Activated T-helper 2 cell treated with anti-CD3 and anti-CD28 coated beads, Interferon-gamma antibody, Interleukin-2, Interleukin-4, amounts not matched to agents 10 μg/mL and 5 μg/mL and 100 μg/mL, durations not matched to agents 14 hours and 24 hours and 36 hours (primary cell): ENCODE results near the gene ADAMTS14. TPM values are rescaled to one million over a fixed set of nuclear protein-coding genes. Genes with fewer than 3 reads are reported as not detected.

Source experiments
- DNase-seq: peaks from one replicate; pipeline ENCODE4 v3.0.0; 2021; ENCODE audit warnings: low spot score
- H3K27ac Mint-ChIP-seq: one replicate; pipeline ENCODE4 v1.8.0; 2021; ENCODE audit warnings: mixed read lengths
- H3K27me3 Mint-ChIP-seq: one replicate; pipeline ENCODE4 v1.8.0; 2021; ENCODE audit warnings: low read depth, mixed read lengths
- H3K36me3 Mint-ChIP-seq: one replicate; pipeline ENCODE4 v1.8.0; 2021; ENCODE audit warnings: low read depth, mixed read lengths
- H3K4me1 Mint-ChIP-seq: one replicate; pipeline ENCODE4 v1.8.0; 2021; ENCODE audit warnings: low read depth, mixed read lengths
- H3K4me3 Mint-ChIP-seq: one replicate; pipeline ENCODE4 v1.8.0; 2021; ENCODE audit warnings: low read depth, mild to moderate bottlenecking, moderate library complexity, mixed read lengths
- H3K9me3 Mint-ChIP-seq: one replicate; pipeline ENCODE4 v1.8.0; 2021; ENCODE audit warnings: mixed read lengths
- intact Hi-C: fragments of 100-400 bp; cut with micrococcal nuclease; formaldehyde crosslinking; loops from one replicate; pipeline ENCODE4 v1.15.1; 2023
- total RNA-seq: library from RNA; stranded (reverse); gene quantifications from 2 replicates; pipeline ENCODE4 v1.2.3, GENCODE V29; 2022

ADAMTS14 gene
- total RNA-seq, 1 donor from 2014 or later = 0.39 TPM

DNA sequence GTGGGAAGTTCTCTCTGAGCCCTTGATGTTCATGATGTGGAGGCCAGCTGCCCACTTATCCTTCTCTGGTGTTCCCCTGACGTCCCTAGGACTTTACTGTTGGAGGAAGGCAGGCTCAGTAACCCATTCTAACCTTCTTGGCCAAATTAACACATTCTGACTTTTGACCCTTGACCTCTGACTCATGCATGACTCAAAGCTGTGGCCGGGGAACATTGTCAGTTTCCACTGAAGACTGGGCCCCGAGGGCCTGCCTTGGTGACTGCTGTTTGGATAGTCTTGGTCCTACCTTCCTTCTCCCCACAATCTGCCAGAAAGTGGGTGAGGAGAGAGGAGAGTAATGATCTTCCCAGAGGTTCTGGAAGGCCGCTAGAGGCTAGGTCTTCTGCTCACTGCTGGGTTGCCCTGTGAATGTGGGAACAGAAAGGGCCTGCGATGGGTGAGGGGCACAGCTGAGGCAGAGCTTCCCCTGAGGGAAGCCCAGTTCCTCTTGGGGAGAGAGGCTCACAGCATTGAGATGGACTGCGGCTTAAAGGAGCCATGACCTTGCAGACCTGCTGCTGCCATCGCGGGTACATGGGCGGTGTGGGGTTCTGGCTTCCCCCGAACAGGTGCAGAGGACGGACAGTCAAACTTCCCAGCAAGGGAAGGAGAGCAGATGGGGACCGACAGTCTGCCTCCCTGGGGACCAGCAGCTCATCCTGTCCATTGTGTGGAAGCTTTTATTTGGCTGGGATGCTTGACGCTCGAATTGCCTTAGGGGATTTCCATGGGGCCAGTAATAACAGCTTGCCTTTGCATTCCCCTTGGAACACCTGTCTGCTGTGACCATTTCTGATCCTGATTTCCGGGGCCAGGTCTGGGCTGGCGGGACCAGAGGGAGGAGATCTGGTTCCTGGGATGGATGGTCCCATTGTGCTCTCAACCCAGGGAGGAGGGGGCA, 43.8 kb downstream of the ADAMTS14 start:
- Mint-ChIP-seq H3K4me1 (peaks cover 12% of the 10 kb centered on the region), H3K9me3 (no peaks in the 10 kb centered on the region), H3K27ac (peak overlapping the region; percentile 42), H3K36me3 (no peaks in the 10 kb centered on the region), H3K4me3 (no peak overlapping the region), H3K27me3 (no peaks in the 10 kb centered on the region)
- intact Hi-C loops = no loop called here
- no peak for DNase-seq

DNA sequence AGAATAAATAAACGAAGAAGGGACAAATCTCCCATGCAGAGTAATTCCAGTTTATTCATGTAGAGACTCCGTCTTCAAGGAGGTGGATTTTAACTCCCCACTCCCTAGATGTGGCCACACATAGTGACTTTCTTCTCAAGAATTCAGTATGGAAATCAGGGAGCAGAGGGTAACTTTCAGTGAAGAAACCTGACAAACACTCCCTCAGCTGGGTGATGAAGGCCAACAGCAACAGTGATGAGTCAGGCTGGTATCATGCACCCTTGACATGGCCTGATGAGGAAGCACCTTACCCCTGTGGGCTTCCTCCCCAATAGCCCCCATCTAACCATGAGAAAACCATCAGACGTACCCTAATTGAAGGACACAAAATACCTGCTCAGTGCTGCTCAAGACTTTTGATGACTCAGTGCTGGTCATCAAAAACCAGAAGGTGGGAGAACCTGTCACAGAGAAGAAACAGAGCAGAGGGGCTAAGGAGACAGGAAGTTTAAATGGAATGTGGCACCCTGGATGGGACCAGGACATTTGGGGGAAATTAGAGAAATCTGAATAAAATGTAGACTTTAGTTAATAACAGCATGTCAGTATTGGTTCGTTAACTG, 50.6 kb downstream of the ADAMTS14 start:
- intact Hi-C loops = no loop called here
- Mint-ChIP-seq H3K9me3 (no peaks in the 10 kb centered on the region), H3K27ac (no peak overlapping the region), H3K27me3 (no peaks in the 10 kb centered on the region), H3K4me3 (no peak overlapping the region), H3K36me3 (no peaks in the 10 kb centered on the region), H3K4me1 (no peaks in the 10 kb centered on the region)
- no peak for DNase-seq

DNA sequence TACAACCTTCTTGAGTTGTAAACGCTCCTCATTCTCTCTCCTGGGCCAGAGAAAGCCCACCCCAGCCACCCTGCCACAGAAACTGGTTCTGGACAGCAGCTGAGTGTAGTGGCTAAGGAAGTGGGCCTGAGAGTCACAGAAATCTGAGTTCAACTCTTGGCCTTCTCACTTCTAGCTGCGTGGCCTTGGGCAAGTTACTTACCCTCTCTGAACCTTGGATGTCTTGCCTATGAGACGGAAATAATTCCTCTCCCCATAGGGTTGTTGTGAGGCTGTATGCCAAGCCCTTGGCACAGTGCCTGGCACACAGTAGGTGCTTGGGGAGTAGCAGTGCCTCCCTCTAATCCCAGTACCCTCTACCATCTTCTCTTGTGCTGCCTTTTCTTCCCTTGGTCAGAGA, 51.5 kb downstream of the ADAMTS14 start:
- no peak for DNase-seq
- Mint-ChIP-seq H3K9me3 (no peaks in the 10 kb centered on the region), H3K27me3 (no peaks in the 10 kb centered on the region), H3K4me1 (no peaks in the 10 kb centered on the region), H3K36me3 (no peaks in the 10 kb centered on the region), H3K27ac (no peak overlapping the region), H3K4me3 (no peak overlapping the region)
- intact Hi-C loops = no loop called here

DNA sequence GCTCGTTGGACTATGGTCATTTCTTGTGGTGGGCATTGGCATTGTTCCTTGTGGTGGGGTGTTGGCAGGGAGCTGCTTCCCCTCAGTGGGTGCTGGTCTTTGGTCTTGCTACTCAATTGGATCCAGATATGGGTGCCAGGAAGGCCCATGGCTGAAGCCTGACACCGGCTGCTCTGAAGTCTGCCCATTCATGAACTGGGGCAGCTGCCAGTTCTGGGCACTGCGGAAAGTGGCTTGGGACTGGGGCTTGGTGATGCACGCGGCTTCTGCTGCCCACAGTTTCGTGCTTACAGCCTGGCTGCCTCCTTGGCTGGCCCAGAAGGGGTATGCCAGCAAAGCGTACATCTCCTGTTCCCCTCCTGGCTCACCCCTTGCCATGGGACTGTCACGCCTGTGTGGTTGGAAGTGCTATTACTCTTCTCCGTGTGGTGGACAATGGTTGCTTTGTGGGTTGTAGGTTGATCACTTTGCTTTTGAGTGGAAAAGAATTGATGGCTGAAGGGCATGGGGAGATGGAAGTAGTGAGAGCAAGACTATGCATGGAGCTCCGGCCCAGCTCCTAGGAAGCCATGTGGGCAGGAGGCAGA, 54.7 kb downstream of the ADAMTS14 start:
- Mint-ChIP-seq H3K4me3 (no peak overlapping the region), H3K36me3 (no peaks in the 10 kb centered on the region), H3K27me3 (no peaks in the 10 kb centered on the region), H3K4me1 (no peaks in the 10 kb centered on the region), H3K9me3 (no peaks in the 10 kb centered on the region), H3K27ac (no peak overlapping the region)
- intact Hi-C loops = no loop called here
- DNase-seq = no peak

DNA sequence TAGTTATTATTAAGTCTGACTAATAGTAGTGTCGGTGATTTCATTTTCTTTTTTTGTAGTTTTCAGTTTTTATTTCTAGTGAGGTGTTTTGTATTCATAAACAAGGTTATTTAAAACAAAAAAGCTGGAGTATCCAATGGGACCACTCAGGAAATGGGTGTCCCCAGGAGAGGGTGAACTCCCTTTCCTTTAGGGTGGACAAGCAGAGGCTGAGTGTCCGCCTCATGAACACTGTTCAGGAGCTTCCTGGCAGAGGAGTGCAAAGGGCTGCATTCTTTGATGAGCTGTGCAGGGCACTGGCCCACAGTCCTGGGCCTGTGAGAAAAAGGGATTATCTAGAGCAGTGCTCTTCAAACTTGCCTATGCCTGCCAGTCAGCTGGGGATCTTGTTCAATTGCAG, 56.0 kb downstream of the ADAMTS14 start:
- Mint-ChIP-seq H3K27ac (no peak overlapping the region), H3K4me1 (no peaks in the 10 kb centered on the region), H3K4me3 (no peak overlapping the region), H3K36me3 (no peaks in the 10 kb centered on the region), H3K27me3 (no peaks in the 10 kb centered on the region), H3K9me3 (no peaks in the 10 kb centered on the region)
- intact Hi-C loops = no loop called here
- no peak for DNase-seq

DNA sequence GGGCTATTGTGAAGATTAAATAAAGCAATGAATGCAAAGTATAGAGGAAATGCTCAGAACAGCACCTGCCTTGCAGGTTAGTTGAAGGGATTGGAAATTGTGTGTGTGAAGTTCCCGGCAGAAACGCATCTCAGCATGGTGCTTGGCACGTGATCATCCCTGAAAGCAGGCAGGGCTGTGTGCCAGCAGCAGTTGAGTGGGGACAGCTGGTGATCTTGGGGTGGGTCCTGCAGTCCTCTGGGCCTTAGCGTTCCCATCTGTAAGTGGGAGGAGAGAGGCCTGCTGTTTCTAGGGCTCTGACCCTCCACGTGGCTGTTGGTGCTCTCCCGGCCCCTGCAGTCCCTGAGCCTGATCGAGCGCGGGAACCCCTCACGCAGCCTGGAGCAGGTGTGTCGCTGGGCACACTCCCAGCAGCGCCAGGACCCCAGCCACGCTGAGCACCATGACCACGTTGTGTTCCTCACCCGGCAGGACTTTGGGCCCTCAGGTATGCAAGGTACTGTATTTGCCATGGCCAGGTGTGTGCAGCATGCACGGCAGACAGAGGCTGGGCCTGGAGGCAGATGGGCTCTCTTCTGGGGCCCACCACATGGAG, 57.6 kb downstream of the ADAMTS14 start:
- Mint-ChIP-seq H3K27me3 (no peaks in the 10 kb centered on the region), H3K9me3 (no peaks in the 10 kb centered on the region), H3K4me3 (no peak overlapping the region), H3K27ac (no peak overlapping the region), H3K36me3 (no peaks in the 10 kb centered on the region), H3K4me1 (no peaks in the 10 kb centered on the region)
- intact Hi-C loops = no loop called here
- DNase-seq = no peak

DNA sequence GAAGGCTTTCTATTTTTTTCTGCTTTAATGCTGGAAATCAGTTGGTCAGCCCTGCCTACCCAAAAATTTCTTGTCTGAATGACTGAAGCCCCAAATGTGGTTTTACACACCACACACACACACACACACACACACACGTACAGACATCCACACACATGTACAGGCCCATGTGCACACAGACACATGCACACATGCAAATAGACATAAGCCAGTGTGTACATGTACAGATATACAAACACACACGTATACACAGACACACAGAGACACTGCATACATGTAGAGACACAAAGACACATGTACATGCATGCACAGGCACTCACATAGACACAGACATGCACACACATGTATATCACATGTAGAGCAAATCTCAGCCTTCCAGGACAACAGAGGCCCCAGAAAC, 58.6 kb downstream of the ADAMTS14 start:
- H3K9me3 Mint-ChIP-seq = no peaks in the 10 kb centered on the region
- H3K4me1 Mint-ChIP-seq = no peaks in the 10 kb centered on the region
- intact Hi-C loops = no loop called here
- no peaks in the 10 kb centered on the region for H3K36me3 Mint-ChIP-seq
- H3K27me3 Mint-ChIP-seq = no peaks in the 10 kb centered on the region
- H3K27ac Mint-ChIP-seq = no peak overlapping the region
- no peak for DNase-seq
- no peak overlapping the region for H3K4me3 Mint-ChIP-seq

DNA sequence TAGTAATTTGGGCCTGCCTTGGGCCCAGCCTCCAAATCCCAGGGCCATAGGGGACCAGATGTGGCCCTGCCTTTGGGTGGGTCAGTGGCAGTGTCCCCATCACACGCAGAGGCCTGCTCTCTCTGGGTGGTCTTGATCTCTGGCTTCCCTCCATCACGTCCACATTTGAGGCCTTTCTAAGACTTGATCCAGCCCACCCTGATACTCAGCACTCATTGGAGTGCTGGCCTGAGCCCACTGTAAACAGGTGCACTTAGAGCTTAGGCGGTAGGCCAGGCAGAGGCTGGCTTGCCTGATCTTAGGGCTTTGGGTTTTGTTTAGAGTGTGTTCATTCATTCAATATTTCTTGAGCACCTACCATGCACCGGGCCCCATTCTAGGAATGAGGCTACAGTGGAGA, 60.3 kb downstream of the ADAMTS14 start:
- H3K4me1 Mint-ChIP-seq = no peaks in the 10 kb centered on the region
- no peak overlapping the region for H3K27ac Mint-ChIP-seq
- H3K9me3 Mint-ChIP-seq = no peaks in the 10 kb centered on the region
- no peak overlapping the region for H3K4me3 Mint-ChIP-seq
- no peak for DNase-seq
- intact Hi-C loops = no loop called here
- no peaks in the 10 kb centered on the region for H3K27me3 Mint-ChIP-seq
- no peaks in the 10 kb centered on the region for H3K36me3 Mint-ChIP-seq

DNA sequence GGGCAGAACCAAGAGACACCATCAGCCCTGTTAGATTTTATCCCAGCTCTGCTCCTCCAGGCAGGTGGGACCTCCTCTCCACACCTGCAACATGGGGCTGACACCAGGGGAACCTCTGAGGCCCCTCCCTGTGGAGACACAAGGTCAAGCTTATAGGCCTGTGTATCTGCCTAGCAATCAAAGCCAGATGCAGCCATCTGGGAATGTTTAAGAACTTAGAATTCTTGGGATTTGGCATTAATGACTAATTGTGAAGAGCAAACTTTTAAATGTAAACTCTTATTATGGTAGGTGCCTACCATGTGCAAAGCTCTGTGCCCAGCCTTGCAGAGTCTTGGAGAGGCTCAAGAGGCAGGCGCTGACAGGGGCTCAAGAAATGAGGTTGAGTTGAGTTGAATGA, 60.7 kb downstream of the ADAMTS14 start:
- Mint-ChIP-seq H3K36me3 (no peaks in the 10 kb centered on the region), H3K4me3 (no peak overlapping the region), H3K27ac (no peak overlapping the region), H3K9me3 (no peaks in the 10 kb centered on the region), H3K27me3 (no peaks in the 10 kb centered on the region), H3K4me1 (no peaks in the 10 kb centered on the region)
- no peak for DNase-seq
- intact Hi-C loops = no loop called here

DNA sequence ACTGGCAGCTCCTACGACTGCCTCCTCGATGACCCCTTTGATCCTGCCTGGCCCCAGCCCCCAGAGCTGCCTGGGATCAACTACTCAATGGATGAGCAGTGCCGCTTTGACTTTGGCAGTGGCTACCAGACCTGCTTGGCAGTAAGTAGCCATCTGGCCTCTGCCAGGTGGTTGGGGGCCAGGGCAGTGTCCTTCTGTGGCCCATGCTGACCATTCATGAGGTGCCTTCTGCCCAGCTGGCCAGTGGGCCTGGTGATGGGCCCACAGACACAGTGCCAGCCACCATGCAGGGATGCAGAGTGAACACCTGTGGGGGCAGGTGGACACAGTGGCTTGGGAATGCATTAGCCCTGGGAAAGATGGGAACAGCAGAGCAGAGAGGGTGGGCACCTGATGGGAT, 62.9 kb downstream of the ADAMTS14 start:
- no peaks in the 10 kb centered on the region for H3K9me3 Mint-ChIP-seq
- no peak for DNase-seq
- H3K27me3 Mint-ChIP-seq = peaks cover 2% of the 10 kb centered on the region
- H3K27ac Mint-ChIP-seq = no peak overlapping the region
- intact Hi-C loops = no loop called here
- H3K36me3 Mint-ChIP-seq = no peaks in the 10 kb centered on the region
- no peaks in the 10 kb centered on the region for H3K4me1 Mint-ChIP-seq
- H3K4me3 Mint-ChIP-seq = no peak overlapping the region

DNA sequence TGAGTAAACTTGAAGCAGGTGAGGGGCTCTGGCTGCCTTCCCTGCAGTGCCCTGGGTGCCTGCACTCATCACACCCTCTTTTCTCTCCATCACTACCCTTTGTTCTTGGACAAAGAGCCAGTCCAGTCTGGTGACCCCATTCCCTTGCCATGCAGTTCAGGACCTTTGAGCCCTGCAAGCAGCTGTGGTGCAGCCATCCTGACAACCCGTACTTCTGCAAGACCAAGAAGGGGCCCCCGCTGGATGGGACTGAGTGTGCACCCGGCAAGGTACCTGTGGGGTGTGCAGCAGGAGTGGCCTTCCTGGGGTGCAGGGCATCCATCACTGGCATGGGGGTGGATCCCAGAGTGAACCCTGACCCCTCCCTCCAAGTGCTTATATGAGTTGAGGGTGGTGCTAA, 64.2 kb downstream of the ADAMTS14 start:
- no peaks in the 10 kb centered on the region for H3K9me3 Mint-ChIP-seq
- H3K4me1 Mint-ChIP-seq = no peaks in the 10 kb centered on the region
- H3K36me3 Mint-ChIP-seq = no peaks in the 10 kb centered on the region
- H3K27me3 Mint-ChIP-seq = peaks cover 2% of the 10 kb centered on the region
- no peak overlapping the region for H3K27ac Mint-ChIP-seq
- DNase-seq = no peak
- H3K4me3 Mint-ChIP-seq = no peak overlapping the region
- intact Hi-C loops = no loop called here

DNA sequence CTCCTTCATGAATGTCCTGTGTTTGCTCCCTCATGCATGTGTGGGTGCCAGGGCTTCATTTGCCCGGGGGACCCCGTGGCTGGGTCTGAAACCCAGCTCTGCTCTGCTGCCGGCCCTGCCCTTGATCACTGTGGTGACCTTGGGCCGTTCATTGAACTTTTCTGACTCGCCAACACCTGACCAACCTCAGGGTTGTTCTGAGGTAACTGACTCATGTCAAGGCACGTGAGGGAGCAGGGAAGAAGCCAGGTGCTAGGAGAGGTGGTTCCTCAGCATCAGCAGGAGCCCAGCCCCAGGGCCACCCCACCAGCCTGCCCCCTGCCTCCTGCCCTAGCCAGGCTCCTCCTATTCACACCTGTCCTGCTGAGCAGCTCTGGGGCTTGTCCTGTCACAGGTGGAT, 64.9 kb downstream of the ADAMTS14 start:
- intact Hi-C loops = no loop called here
- DNase-seq = no peak
- Mint-ChIP-seq H3K27ac (no peak overlapping the region), H3K27me3 (peaks cover 2% of the 10 kb centered on the region), H3K4me1 (no peaks in the 10 kb centered on the region), H3K9me3 (no peaks in the 10 kb centered on the region), H3K36me3 (no peaks in the 10 kb centered on the region), H3K4me3 (no peak overlapping the region)
